HG02938 (cell line): ENCODE data around the gene FAM9A.

ENCODE experiments used
- ATAC-seq: cut with Tn5 transposase; IDR thresholded peaks from one replicate; pipeline ENCODE4 v1.9.1; 2021; ENCODE audit warnings: mild to moderate bottlenecking, moderate library complexity; ENCODE audit not compliant: unreplicated experiment

Gene FAM9A

DNA sequence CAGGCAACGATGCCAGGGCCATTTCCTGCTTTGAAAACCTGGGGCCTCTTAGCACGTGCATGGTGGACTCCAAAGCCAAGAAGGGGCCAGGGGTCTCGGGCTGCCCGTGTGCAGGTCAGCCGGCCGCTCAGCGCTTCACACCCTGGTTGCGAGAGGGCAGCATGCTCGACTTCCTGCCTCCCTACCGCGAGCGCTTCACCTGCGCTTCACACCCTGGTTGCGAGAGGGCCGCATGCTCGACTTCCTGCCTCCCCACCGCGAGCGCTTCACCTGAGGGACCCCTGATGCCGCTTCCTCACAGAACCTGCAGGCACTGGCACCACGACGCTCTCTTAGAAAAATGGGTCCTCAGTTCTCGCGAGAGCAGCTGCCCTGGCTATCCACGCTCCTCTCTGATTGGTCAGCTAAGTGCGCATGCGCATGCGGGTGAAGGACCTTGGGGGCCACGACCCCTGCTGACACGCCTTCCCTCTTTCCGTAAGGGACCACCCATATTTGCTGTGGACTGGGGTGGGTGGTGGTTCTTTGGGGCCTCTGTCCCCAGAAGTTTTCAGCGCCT, at the start of gene FAM9A:
FAM9A (minus strand) TSS at position 343 of the 559 bp plus-strand sequence. CDS start 1,212 bp downstream, outside the sequence.
- ATAC-seq, result no peak

DNA sequence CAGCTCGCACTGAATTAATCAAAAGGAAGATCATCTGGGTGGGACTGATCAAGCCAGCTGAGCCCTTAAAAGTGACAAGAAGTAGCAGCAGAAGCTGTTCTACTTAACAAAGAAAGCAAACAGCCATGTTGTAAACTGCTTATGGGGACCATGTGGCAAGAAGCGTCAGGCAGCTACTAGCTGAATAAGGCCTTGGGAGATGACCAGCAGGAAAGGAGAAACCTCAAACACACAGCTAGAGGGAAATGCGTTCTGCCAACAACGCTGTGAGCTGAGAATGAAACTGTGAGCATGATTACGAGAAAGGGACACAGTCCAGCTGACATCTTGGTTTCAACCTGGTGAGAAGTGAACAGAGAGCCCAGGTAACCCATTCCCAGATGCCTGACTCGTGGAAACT, 49.3 kb upstream of the FAM9A start:
- no peak for ATAC-seq

DNA sequence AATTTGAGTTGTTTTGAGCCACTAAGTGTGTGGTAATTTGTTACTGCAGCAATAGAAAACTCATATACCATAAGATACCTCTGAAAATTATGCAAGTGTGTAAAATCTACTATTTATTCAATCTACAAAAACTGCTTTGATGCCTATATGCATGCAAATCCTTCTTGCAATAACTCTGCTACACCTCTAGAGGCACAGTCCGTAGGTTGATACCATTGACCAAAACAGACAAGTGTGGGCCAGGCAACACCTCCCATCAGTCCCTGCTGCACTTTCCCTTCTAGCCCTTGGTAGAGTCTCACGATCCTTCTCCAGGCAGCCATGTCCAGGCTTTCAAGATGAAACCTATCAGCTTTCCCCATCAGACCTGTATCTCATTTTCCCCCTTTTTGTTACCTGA, 48.8 kb upstream of the FAM9A start:
- no peak for ATAC-seq

DNA sequence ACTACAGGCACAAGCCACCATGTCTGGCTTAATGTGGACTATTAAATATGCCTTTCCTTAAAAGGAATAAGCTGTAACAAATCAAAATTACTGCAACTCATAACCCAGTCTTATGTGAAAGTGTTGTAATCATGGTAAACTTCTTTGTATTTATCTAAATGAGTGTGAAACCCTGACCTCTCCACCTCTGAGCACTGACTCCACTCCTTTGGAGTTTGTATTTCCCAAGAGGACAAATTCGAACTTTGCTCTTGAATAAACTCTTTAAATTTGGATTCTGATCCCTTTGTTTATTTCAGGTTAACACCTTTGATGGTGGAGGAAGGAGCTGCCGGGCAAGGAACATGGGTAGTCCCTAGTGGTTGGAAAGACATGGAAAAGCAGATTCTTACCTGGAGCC, 48.3 kb upstream of the FAM9A start:
- ATAC-seq, result no peak

DNA sequence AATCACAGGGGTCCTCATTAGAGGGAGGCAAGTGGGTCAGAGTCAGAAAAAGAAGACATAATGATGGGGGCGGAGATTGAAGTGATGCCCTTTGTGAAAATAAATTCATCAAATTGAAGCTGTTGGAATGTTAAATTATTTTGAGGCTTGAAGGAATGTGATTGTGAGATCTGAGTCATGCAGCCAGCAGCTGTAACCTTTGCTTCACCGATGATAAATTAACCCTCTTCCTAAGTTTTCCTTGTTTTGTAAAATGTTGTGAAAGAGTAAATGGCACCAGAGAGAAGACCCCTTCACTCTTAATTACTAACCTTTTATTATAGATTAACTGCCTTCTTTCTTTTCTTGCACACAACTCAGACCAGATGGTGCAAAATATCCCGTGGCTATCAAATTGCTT, 47.7 kb upstream of the FAM9A start:
- ATAC-seq, result no peak

DNA sequence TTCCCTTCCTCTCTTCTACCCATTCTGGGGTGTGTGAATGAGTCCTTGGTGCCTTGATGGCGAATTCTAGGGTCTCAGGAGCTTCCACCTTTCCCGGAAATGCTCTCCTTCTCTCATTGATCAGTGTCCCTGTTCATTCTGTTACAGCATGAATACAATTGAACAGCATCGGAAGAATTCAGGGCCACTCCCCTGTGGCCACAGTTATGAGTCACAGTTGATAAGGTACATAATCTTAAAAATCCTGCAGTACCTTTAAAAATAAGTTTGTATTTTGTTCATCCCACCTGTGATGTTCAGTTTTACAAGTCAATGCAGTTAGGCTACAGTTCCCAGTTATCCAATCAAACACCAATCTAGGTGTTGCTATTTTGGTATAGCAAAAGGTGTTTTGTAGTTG, 47.3 kb upstream of the FAM9A start:
- no peak for ATAC-seq

DNA sequence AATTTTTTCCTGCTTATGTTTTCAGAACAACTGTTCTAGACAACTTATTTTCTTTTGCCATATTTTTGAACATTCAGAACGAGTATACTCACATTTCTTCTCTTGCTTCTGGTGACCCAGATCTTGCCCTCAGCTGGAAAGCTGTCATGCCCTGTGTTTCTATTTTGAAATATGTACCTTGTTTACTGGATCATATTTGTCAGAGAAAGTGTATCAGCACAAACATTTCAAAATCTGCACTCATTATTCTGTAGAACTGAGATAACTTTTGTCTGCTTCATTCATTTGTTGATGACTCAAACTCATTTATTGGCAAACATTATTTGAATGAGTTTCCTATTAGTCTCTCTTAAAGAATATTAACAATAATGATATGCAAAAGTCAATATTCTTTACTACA, 46.2 kb upstream of the FAM9A start:
- no peak for ATAC-seq

DNA sequence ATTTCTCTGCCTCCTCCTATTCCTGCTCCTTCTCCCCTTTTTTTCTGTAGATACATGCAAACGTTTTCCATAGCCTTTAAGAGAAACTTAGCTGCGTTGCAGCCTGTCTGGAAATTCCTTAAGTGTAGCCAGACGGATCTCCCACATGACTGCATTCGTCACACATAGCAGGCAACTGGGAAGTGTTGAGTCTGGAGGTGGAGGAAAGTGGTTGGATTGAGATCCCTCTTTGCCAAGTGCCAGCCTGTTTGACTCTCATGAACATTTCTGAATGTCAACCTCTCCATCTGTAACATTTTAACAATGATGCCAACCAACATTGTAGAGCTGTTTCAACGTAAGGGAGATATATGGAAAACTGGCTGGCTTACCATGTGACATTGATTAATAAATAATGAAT, 45.1 kb upstream of the FAM9A start:
- ATAC-seq, result no peak

DNA sequence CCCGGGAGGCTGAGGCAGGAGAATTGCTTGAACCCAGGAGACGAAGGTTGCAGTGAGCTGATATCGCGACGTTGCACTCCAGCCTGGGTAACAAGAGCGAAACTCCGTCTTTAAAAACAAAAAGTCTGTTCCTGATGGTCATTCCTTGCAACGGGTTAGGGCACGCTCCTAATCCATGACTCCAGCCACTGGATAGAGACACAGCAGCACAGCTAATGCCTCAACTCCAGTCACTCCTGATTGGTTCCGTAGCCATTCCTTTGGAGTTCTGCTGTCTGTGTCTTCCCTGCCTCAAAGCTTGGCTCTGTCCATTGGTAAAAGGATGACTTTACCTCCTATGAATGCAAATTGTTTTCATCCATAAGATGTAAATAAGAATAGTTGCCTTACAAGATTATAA, 44.3 kb upstream of the FAM9A start:
- ATAC-seq, result no peak

DNA sequence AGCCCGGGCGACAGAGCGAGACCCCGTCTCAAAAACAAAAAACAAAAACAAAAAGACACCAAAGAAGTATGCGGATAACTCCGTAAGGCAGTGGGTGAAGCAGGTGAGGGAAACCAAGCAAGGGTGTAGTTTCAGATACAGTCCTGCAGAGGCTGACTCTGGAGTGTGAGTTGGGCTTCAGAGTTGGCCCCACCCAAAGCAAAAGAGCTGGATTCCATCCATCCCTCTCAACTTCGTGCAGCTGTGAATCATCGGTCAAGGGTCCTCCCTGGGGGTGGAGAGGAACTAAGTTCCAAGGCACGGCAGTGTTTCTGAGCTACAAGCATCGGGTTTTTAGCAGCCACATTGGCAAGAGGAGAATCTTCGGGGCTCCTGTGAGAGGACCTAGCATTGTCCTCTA, 43.9 kb upstream of the FAM9A start:
- no peak for ATAC-seq

DNA sequence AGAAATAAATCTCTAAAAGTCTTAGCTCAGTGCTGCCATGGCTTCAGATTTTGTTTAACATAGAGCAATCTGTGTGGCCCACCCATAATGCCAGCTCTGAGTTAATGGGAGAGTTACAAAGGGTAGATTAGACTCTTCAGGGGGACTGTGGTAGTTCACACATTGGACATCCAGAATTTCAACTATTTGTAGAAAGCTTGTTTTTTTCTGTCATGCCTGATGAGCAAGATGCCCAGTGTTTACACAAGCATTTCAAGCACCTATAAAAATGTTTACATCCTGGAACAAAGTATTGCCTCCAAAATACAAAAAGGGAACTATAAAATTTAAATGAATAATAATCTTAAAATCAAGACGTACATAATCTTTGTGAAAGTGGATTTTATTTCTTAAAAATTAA, 43.0 kb upstream of the FAM9A start:
- no peak for ATAC-seq

DNA sequence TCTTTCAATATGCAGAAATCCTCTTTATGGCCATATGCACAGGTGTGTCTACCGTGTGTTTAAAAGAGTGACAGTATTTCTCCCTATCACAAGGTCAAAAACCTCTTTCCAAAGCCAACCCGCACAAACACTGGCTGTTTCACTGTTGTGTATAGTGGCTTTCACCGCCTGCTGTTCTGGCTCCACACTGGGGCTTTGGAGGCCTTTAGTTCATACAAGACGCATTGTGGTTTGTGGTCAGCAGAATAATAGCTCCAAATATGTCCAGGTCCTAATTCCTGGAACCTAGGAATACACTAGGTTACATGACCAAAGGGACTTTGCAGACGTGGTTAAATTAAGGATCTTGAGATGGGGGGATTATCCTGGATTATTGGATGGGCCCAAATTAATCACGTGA, 40.7 kb upstream of the FAM9A start:
- ATAC-seq, result no peak

DNA sequence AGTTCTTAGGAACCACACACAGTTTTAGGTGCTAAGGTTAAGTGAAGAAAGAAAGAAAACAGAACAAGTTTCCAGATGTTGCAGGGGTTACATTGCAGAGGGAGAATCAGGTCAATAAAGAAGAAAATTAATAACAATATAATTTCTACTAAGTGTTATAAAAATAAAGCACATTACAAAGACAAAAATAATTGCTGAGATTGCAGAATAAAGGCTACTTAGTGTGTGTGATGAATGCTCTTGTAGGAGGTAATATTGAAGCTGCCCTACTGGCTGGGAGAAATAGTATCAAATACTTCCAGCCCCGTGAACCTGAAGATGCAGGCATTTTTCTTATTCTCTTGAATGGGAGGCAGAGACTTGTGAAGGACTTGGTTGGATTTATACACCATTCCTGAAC, 33.2 kb upstream of the FAM9A start:
- no peak for ATAC-seq

DNA sequence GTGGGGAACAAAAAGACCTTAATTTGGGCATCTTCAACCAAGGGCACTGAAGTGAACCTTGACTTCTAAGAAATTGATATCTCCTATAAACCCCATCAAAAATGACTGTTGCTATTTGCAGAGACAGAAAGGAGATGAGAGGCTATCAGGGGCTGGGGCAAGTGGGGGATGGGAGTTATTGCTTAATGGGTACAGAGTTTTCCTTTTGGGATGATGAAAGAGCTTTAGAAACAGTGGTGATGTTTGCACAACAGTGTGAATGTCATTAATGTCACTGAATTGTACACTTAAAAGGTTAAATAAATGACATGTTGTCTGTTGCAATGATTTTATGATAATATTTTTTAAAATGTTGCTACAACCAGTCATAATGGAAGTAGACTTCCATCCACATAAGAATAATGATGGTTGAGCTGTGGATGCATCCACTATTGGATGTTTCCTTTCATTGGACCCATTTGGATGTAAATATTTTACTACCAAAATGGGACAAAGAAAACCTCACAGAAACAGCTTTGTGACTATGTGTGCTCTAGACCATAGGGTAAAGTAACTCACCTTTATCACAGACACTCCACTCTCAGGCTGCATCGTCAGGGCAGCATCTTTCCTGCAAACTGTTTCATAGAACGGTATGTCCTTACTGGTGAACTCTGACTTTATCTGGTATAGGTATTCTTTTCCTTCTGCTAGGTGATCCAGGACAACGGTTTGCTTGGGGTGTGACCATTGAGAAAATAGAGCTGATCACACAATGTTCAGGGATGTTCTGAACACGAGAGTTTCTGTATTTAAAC, 31.6 kb upstream of the FAM9A start:
- ATAC-seq, result no peak

DNA sequence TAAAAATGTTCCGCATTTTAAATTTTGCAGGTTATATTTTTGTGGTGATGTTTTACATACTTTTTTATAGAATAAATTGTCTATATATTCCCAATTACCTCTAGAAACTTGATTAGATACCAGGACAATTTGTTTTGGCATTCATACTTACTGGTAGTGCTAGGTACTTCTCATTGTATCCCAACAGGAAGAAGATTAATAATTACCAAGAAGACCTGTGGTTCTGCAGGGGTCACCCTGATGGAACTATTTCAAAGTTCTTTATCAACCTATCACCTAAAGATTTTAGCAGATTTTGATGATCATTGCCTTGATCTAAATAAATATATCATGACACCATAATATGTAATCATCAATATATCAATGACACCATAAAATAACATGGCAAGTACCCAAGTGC, 22.5 kb upstream of the FAM9A start:
- ATAC-seq, result no peak

DNA sequence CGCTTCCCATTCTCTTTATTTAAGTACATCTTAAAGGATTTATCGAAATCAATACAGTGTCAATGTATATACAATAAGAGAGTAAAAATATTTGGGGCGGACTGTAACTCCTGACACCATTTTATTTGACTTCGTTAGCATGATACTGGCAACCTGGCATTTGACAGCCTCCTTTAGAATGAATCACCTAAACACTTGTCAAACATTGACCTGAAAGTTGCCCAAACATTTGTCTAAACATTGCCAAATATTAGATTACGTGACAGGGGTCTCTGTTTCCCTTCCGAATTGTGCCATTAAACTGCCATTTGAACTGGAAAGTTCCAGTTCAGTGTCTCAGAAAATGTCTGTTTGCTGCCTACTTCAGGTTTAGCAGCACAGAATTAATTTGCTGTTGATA, 20.8 kb upstream of the FAM9A start:
- no peak for ATAC-seq

DNA sequence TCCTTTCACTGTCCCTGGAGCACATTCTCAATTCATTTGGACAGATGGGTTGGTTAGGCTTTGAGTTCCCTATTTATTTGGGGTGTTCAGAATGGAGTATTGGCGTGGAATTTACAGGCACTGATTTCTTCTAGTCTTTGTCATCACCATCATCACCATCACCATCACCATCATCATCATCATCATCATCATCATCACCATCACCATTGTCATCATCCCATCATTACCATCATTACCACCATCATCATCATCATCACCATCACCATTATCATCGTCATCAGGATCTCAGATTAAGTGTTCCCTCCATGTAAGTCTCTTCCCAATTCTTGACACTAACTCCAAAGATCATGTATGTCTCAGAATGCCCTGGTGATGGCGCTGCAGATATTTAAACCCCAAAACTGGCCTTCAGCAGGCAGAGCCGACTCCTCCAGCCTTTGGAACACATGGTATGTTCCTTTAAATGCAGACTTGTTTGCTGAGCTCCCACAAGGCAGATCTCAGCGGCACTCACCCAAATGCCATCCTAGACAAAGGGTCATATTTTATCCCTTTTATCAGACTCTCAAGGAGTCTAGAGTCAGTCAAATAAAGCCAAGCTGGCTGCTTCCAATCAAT, 19.8 kb upstream of the FAM9A start:
- no peak for ATAC-seq

DNA sequence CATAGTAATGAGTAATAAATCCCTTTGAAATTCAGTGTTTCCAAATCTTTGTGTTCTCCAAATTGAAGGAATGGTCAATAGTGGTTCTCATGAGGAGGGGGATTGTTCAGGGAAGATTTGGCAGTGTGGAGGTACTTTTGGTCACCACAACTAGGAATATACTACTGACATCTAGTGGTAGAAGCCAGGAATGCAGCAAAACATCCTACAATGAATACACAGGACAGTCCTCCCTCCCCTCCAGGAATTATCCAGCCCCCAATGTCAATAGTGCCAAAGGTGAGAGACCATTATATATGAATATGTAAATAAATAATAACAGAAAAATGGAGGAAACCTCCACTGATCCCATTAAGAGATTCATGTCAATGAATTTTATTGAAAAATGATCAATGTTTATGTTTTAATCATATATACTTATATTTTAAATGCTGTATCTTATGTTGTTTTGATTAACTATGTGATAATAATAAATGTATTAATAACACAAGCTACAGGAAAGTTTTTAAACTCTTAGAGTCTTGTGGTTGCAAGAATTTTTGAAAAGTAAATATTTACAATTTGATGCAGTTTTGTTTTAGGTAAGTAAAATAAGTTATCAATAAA, 14.4 kb upstream of the FAM9A start:
- ATAC-seq, result no peak

DNA sequence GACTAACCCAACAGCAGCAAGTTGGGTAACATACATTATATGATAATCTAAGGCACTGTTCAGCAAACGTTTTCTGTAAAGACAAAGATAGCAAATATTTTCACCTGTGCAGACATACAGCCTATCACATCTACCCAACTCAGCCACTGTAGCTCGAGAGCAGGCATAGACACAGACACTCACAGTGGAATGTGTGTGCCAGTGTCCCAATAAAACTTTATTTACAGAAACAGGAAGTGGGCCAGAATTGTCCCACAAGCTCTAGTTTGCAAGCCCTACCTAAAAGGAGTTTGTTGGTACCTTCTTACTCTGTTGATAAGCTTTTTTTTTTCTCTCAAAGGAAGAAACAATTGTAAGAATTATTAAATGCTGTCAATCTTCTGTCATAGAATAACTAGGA, 11.9 kb upstream of the FAM9A start:
- ATAC-seq, result no peak

DNA sequence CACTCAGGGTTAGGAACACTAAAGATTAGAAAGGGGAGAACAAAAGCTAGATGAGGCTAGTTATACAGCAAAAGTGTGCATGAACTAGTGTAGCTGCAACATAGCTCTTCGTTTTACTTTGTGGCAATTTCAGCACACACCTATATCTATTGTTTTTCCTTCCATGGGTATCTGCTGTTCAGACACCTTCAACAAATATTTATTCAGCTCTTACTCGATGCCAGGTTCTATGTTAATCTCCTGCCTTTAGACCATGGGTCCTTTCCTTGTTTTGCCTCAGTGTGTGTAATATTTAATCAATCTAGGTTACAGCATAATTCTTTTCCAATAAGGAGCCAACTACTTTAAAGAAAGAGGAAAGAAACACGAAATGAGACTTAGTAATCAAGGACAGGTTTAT, 10.4 kb upstream of the FAM9A start:
- no peak for ATAC-seq

DNA sequence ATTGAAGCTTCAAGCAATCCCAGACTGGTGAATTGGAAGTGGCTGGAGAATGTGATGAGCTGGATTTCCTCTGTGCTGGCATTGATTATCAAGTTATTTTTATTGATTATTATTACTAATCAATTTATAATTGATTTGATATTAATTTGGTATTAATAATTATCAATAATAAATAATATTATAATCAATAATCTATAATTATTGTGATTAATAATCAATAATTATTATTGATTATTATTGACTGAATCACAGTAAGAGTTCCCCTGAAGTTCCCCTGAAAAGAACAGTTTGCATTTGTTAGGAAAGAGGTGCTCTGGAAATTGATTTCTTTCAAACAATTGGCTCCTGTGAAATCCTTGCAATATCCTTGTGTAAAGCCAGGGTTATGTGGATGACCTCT, 7.5 kb upstream of the FAM9A start:
- ATAC-seq, result no peak

DNA sequence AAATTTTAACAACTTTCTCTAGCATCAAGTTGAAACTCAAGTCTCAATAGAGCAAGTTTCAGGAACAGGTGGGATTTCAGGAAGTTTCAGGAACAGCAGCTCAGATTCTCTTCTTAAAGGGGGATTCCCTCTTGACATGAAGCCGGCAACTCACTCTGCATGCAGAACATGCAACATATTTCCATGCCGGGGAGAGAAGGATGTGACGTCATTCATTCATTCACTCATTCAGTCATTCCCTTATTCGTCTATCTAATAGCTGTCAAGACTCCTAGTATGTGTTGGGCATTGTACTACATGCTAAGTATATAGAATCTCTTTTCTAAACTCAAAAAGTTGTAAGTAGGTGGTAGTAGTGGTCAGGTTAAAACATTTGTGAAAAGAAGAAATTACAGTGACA, 4.8 kb upstream of the FAM9A start:
- no peak for ATAC-seq
